ENCODE results near the gene AGAP1.

AGAP1 gene

GRCh38 chr2:236162882-236163470 is 669.1 kb downstream of the AGAP1 start:
- DNase-seq (ENCODE audit: low read depth) = no peak
- no peak overlapping the region for H3K4me3 ChIP-seq (ENCODE audit: low read depth, low read length)
- TF ChIP-seq CTCF (IDR thresholded peaks at IDR 0.05; ENCODE audit: low read depth, low read length, missing control alignments) = no peak

- no peak for TF ChIP-seq CTCF (IDR thresholded peaks at IDR 0.05; ENCODE audit: low read depth, low read length, missing control alignments)
- DNase-seq (ENCODE audit: low read depth) = no peak
- no peak overlapping the region for H3K4me3 ChIP-seq (ENCODE audit: low read depth, low read length)
These were observed 669.8 kb downstream of the AGAP1 start for GRCh38 chr2:236163471-236164200.

GRCh38 chr2:236164201-236164924 is 670.5 kb downstream of the AGAP1 start:
- no peak overlapping the region for H3K4me3 ChIP-seq (ENCODE audit: low read depth, low read length)
- no peak for DNase-seq (ENCODE audit: low read depth)
- no peak for TF ChIP-seq CTCF (IDR thresholded peaks at IDR 0.05; ENCODE audit: low read depth, low read length, missing control alignments)

GRCh38 chr2:236164925-236165841 is 671.3 kb downstream of the AGAP1 start:
- no peak overlapping the region for H3K4me3 ChIP-seq (ENCODE audit: low read depth, low read length)

GRCh38 chr2:236165842-236166795 is 672.3 kb downstream of the AGAP1 start:
- DNase-seq (ENCODE audit: low read depth) = no peak
- TF ChIP-seq CTCF (IDR thresholded peaks at IDR 0.05; ENCODE audit: low read depth, low read length, missing control alignments) = no peak
- H3K4me3 ChIP-seq (ENCODE audit: low read depth, low read length) = no peak overlapping the region

More at GRCh38 chr2:236164925-236165841, 671.3 kb downstream of the AGAP1 start:
- no peak for DNase-seq (ENCODE audit: low read depth)
- TF ChIP-seq CTCF (IDR thresholded peaks at IDR 0.05; ENCODE audit: low read depth, low read length, missing control alignments) = no peak

Measured in GM12864 (cell line).